HK-2 (cell line): Measurements from ENCODE around the gene IL1RN.

Experiments used
- DNase-seq: peaks from one replicate; pipeline ENCODE4 v3.0.0-alpha.2; 2018; ENCODE audit not compliant: unreplicated experiment

The IL1RN gene

DNA sequence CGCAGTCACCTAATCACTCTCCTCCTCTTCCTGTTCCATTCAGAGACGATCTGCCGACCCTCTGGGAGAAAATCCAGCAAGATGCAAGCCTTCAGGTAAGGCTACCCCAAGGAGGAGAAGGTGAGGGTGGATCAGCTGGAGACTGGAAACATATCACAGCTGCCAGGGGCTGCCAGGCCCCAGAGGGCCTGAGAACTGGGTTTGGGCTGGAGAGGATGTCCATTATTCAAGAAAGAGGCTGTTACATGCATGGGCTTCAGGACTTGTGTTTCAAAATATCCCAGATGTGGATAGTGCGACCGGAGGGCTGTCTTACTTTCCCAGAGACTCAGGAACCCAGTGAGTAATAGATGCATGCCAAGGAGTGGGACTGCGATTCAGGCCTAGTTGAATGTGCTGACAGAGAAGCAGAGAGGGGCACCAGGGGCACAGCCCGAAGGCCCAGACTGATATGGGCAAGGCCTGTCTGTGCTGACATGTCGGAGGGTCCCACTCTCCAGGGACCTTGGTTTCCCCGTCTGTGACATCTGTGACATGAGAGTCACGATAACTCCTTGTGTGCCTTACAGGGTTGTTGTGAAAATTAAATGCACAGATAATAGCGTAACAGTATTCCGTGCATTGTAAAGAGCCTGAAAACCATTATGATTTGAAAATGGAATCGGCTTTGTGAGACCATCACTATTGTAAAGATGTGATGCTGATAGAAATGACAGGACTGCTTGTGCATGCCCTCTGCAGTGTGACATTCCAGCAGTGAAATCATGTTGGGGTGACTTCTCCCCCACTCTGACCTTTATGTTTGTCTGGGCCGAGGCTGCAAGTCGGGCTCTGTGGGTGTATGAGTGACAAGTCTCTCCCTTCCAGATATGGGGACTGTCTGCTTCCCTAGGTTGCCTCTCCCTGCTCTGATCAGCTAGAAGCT is 510 bp downstream of the IL1RN start:
- DNase-seq = no peak

DNA sequence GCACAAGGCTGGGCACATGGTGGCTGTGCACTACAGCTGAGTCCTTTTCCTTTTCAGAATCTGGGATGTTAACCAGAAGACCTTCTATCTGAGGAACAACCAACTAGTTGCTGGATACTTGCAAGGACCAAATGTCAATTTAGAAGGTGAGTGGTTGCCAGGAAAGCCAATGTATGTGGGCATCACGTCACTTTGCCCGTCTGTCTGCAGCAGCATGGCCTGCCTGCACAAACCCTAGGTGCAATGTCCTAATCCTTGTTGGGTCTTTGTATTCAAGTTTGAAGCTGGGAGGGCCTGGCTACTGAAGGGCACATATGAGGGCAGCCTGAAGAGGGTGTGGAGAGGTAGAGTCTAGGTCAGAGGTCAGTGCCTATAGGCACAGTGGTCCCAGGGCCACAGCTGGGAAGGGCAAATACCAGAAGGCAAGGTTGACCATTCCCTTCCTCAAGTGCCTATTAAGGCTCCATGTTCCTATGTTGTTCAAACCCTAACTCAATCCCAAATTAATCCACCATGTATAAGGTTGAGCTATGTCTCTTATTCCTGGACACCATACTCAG is 2.2 kb downstream of the IL1RN start:
- no peak for DNase-seq

GRCh38 chr2:113131352-113132185 is 4.2 kb downstream of the IL1RN start:
- no peak for DNase-seq

DNA sequence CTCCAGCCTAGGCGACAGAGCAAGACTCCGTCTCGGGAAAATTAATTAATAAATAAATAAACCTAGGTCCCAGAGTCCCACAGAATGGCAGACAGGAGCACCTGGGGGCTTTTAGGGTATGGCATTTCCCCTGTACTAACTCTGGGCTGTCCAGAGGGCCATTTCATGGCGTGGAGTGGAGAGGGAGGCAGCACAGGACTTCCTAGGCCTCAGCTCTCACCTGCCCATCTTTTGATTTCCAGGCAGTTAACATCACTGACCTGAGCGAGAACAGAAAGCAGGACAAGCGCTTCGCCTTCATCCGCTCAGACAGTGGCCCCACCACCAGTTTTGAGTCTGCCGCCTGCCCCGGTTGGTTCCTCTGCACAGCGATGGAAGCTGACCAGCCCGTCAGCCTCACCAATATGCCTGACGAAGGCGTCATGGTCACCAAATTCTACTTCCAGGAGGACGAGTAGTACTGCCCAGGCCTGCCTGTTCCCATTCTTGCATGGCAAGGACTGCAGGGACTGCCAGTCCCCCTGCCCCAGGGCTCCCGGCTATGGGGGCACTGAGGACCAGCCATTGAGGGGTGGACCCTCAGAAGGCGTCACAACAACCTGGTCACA is 5.1 kb downstream of the IL1RN start:
- DNase-seq = no peak

DNA sequence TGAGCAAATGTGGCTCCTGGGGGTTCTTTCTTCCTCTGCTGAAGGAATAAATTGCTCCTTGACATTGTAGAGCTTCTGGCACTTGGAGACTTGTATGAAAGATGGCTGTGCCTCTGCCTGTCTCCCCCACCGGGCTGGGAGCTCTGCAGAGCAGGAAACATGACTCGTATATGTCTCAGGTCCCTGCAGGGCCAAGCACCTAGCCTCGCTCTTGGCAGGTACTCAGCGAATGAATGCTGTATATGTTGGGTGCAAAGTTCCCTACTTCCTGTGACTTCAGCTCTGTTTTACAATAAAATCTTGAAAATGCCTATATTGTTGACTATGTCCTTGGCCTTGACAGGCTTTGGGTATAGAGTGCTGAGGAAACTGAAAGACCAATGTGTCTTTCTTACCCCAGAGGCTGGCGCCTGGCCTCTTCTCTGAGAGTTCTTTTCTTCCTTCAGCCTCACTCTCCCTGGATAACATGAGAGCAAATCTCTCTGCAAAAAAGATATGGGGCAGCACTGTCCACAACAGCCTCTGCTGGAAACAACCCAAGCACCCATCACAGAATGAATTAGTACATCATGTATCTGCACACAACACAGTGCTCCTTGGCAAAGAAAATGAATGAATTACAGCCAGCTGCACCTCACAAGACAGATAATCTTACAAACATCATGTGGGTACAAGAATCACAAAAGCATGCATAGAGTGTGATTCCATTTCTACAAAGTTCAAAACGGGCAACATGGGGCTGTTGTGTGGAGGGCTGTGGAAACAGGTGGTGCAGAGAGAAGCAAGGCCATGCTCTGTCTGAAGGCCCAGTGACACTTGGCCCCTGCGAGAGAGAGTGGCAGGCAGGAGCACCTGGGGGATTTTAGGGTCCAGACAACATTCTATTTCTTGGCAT is 6.6 kb downstream of the IL1RN start:
- no peak for DNase-seq

DNA sequence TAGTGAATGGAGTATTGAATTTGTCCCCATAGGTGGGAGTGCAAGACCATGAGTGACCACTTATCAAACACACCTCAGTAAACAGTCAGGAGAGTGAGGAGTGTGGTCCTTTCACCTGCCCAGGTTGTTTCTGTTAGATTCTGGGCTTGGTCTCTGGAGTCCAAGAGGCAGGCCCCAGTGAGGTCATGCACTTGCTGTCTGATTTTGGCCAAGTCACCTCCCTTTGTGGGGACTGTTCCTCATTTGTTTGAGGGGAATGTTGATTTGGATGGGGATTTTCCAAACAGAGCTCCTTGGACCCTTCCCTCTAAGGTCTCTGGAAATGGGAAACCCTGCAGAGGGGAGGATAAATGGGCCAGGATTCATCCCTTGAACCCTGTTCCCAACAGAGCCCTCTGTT is 7.3 kb downstream of the IL1RN start:
- no peak for DNase-seq

DNA sequence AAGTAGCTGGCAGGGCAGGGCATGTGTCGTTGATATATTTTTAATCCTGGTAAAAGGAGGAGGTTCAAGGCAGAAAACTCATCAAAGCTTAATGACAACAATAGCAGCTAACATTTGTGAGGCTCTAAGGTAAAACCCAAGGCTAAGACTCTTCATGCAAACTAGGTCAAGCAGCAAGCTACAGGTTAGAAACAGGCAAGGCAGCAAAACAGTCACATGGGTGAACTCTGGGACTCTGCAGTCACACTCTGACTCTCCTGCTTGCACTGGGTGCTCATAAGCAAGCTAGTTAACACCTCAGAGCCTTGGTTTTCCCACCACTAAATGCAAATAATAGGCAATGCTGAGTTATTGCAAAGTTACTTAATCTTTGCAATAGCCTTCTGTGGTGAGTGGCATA is 7.9 kb downstream of the IL1RN start:
- DNase-seq = no peak

- DNase-seq = no peak
Observed at GRCh38 chr2:113136828-113137775, 9.7 kb downstream of the IL1RN start.

DNA sequence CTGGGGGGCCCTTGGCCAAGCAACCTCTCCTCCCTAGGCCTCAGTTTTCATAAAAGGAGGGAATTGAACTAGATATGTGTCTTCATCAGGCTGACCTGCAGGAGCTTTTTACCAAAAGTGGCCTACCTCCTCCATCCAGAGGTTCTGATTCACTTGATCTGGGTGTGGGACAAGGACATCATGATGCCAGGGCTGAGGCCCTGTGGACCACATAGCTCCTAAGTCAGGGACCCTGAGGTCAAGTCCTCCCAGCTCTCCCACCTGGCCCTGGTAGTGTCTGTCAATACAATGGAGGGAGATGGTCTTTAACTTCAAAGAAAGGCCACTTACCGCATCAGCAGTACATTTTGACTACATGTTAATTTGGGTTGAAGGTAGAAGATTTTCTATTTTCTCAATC is 10.4 kb downstream of the IL1RN start:
- DNase-seq = no peak

DNA sequence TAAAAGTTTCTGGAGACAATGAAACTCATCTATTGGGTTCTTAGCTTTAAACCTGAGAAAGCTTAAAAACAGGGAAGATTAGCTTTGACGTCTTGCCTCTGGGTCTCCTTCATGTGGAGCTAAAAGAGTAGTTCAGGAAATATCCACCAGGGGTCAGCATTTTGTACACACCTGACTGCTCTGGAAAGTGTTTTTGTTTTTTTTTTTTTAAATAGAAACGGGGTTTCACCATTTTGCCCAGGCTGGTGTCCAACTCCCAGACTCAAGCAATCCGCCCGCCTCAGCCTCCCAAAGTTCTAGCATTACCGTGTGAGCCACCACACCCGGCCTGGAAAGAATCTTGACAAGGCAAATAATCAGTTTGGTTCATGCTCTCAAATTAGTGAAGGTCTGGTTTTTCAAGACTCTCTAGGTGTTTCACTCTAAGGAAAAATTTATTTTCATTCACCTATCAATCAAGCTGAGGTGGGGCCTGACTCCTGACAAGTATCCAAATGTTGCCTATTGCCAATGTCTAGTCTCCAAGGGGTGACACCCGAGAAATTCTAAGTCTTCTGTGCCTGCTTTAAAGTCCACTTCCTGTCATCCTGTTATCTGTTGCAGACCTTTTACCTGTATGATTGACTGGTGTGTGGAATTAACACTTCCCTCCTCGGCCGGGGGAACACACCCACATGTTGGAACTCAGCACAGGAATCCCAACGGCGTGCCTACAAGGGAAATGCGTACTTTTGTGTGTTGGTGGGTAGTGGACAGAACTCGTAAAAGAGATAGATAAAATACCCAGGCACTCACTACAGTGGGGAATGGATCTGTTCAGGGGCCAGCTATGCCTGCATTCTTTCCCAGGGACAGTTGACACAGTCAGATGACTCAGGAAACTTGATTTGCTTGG is 11.3 kb downstream of the IL1RN start:
- DNase-seq = no peak

DNA sequence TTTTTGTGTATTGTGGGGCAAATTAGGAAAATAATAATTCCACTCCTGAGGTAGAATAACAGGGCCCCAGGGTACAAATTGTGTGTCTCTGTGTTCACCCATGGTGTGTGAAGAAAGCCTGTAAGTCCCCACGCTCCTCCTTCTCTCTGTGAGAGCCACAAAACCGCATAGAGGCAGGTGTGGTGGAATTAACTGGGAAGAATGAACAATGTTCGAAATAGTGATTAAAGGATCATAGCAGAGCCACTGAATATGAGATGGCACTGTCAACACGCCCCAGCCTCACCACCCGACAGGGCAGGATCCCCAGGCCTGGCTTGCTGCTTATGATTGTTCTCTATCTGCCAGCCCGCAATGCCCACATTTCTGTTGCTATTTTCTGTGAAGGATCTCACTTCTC is 14.1 kb downstream of the IL1RN start:
- DNase-seq = no peak

- DNase-seq = no peak
Observed at GRCh38 chr2:113142290-113142689, 14.9 kb downstream of the IL1RN start.

- no peak for DNase-seq
Observed at GRCh38 chr2:113144259-113144658, 16.9 kb downstream of the IL1RN start.

DNA sequence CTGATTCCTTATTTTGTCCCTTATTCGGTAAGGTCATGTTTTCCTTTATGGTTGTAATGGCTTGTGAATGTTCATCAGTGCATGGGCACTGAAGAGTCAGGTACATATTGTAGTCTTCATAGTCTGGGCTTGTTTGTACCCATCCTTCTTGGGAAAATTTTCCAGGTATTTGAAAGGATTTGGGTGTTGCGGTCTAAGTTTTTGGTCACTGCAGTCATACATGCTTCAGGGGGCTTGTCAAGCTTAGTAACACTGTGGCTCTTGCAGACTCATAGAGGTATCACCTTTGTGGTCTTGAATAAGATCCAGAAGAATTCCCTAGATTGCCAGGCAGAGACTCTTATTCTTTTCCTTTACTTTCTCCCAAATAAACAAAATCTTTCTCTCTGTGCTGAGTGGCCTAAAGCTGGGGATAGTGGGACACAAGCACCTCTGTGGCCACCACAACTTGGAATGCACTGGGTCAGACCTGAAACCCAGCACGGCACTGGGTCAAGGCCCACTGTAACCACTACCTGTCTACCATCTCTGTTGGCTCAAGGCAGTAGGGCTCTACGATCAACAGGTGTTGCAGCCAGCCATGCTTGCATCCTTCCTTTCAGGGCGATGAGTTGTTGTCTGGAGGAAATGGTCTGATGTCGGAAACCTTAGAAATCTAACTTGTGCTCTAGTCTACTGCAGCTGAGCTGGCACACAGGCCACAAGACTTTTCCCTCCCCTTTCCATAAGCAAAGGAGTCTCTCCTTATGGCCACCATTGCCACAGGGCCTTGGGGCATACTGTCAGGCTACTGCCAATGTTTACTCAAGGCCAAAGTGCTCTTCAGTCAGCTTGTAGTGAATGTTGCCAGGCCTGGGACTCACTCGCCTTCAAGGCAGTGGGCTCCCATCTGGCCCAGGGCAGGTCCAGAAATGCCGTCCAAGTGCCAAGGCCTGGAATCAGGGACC is 21.5 kb downstream of the IL1RN start:
- no peak for DNase-seq

DNA sequence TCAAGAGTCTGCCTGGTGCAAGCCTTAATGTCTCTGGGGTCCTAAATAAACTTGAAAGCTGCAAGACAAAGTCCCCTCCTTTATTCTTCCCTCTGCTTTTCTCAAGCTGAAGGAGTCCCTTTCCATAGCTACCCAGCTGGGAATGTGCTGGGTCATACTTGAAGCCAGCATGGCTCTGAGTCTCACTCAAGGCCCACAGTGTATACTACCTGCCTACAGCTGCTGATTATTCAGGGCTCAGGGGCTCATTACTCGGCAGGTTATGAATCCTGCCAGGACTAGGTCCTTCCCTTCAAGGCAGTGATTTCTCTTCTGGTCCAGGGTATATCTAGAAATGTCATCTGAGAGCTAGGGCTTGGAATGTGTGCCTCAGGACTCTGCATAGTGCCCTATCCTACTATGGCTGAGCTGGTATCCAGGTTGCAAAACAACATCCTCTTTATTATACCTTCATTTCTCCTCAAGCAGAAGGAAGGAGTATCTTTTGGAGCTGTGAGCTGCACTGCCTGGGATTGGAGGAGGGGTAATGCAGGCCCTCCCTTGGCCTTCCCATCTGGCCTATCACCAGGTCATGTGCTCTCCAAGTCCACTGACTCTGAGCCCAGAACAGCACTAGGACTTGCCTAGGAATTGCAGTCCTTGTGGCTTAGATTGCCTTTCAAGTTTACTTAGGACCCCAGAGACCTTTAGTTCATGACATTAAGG is 22.3 kb downstream of the IL1RN start:
- no peak for DNase-seq

DNA sequence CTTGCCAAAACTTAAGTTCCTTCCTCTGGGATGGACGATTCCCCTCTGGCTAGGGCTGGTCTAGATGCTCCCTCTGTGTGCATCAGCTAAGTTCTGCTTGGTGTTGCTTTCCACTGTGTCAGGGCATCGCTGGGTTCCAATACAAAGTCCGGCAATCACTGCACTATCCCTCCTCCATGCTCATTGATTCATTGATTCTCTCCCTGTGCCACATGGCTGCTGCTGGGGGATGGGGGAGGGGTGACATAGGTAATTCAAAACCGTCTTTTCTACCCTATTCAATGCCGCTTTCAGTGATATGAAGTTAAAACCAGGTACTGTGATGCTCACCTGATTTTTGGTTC is 22.8 kb downstream of the IL1RN start:
- no peak for DNase-seq

- no peak for DNase-seq
Observed at GRCh38 chr2:113155331-113155730, 27.9 kb downstream of the IL1RN start.
